Thyroid gland (tissue), 4 donors: ENCODE measurements around the gene PRKAR2B.

ENCODE experiments used
- CTCF ChIP-seq, 6 experiments: fragments of 200-600 bp in 3 of 6; fragments of 450-650 bp in 3 of 6; sonication (generic) in 3 of 6; IDR thresholded peaks; one replicate each; pipeline ENCODE4 v1.5.1; 2016 to 2019; ENCODE audit warnings: antibody characterized with exemption in 6 of 6, mild to moderate bottlenecking in 2 of 6, inconsistent platforms in 1 of 6, moderate library complexity in 1 of 6
- POLR2A ChIP-seq, 2 donors: fragments of 450-650 bp; IDR thresholded peaks; one replicate each; pipeline ENCODE4 v1.6.1; 2017; ENCODE audit warnings: antibody characterized with exemption in 2 of 2, mild to moderate bottlenecking in 2 of 2, moderate library complexity in 1 of 2

DNA sequence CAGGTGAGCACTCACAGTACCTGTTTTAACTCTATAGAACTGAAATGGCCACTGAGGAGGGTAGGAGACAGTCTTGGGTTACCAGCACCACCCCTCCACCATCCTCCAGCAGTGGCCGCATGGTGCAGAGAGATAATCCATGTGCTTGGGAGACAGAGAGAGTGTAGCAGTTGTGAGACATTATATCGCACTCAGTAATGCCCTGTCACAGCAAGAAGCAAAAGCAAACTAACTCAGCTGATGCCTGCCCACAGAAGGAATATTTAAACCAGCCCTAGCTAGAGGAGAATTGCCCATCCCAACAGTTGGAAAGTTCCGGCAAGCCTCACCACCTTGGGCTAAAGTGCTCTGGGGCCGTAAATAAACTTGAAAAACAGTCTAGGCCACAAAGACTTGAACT, 65.5 kb downstream of the PRKAR2B start:
- TF ChIP-seq POLR2A (IDR thresholded peaks at IDR 0.05) (no peak), CTCF (IDR thresholded peaks at IDR 0.05) (no peak)
